Lung (tissue), 12 donors: ENCODE results near the gene QRICH2. TPM values are rescaled to one million over a fixed set of nuclear protein-coding genes. Genes with fewer than 3 reads are reported as not detected.

ENCODE experiments used
- ATAC-seq: fragments of 200-7000 bp; cut with Tn5 transposase; one replicate; pipeline ENCODE4 v1.9.1; 2020; ENCODE audit warnings: moderate number of reproducible peaks; ENCODE audit not compliant: insufficient read depth, low FRiP score
- DNase-seq, 3 donors: peaks; one replicate each; pipeline ENCODE4 v3.0.0-alpha.2; 2013 to 2017
- H3K27ac ChIP-seq, 2 donors: one replicate each; pipeline ENCODE4 v1.5.1; 2013; ENCODE audit warnings: mild to moderate bottlenecking in 2 of 2, moderate library complexity in 2 of 2, control low read depth in 1 of 2, inconsistent platforms in 1 of 2, low read depth in 1 of 2, low read length in 1 of 2
- H3K27me3 ChIP-seq, 3 donors: one replicate each; pipeline ENCODE4 v1.5.1; 2013; ENCODE audit warnings: low read length in 2 of 3; ENCODE audit not compliant: control insufficient read depth in 3 of 3, insufficient read depth in 3 of 3
- H3K36me3 ChIP-seq, 4 donors: one replicate each; pipeline ENCODE4 v1.5.1; 2013; ENCODE audit warnings: low read length in 4 of 4, mild to moderate bottlenecking in 1 of 4, moderate library complexity in 1 of 4; ENCODE audit not compliant: control insufficient read depth in 4 of 4, insufficient read depth in 4 of 4
- H3K4me1 ChIP-seq, 5 donors: one replicate each; pipeline ENCODE4 v1.5.1; 2013; ENCODE audit warnings: low read length in 5 of 5, mild to moderate bottlenecking in 2 of 5, moderate library complexity in 1 of 5; ENCODE audit not compliant: control insufficient read depth in 5 of 5, insufficient read depth in 5 of 5
- H3K4me3 ChIP-seq: one replicate; pipeline ENCODE4 v1.5.1; 2013; ENCODE audit warnings: mild to moderate bottlenecking, control low read depth, moderate library complexity
- H3K9ac ChIP-seq, 2 donors: one replicate each; pipeline ENCODE4 v1.5.1; 2013; ENCODE audit warnings: low read length in 2 of 2, control low read depth in 1 of 2; ENCODE audit not compliant: insufficient read depth in 1 of 2
- H3K9me3 ChIP-seq, 4 donors: one replicate each; pipeline ENCODE4 v1.5.1; 2013; ENCODE audit warnings: low read length in 3 of 4, mild to moderate bottlenecking in 1 of 4, moderate library complexity in 1 of 4; ENCODE audit not compliant: control insufficient read depth in 4 of 4, insufficient read depth in 3 of 4
- WGBS, 2 donors: extraction: QIAGEN DNeasy Blood & Tissue Kit; methylation state at CpG; one replicate each; pipeline ENCODE4 v1.1.7; 2013; 5-methylcytosine and 5-hydroxymethylcytosine counted together
- polyA plus RNA-seq, 2 donors: library from polyadenylated mRNA; stranded (reverse); fragments of 200-250 nt; gene quantifications; one replicate each; pipeline ENCODE4 v1.2.1, GENCODE V29; 2013
- total RNA-seq, 2 donors: library from RNA; depleted of rRNA in 1 of 2; stranded (reverse); fragments of >200 nt in 1 of 2; gene quantifications; one replicate each; pipeline ENCODE4 v1.2.1, GENCODE V29; 2014 to 2021
- TF ChIP-seq, protein P1 (sequence below): IDR thresholded peaks from 2 replicates; pipeline ENCODE4 v1.5.1; 2012; ENCODE audit warnings: mild to moderate bottlenecking; ENCODE audit errors: control extremely low read depth, extremely low read depth
- donor health status: control.
- donor health status: control.
- donor health status: Bipolar disorder and iron deficiency.
- donor health status: healthy.
- donor health status: DM: yes; HTN: yes; CAD: no.

The QRICH2 gene
- total and polyA plus RNA-seq, 4 donors: 2.3 to 4.7 (median 2.7) TPM

DNA sequence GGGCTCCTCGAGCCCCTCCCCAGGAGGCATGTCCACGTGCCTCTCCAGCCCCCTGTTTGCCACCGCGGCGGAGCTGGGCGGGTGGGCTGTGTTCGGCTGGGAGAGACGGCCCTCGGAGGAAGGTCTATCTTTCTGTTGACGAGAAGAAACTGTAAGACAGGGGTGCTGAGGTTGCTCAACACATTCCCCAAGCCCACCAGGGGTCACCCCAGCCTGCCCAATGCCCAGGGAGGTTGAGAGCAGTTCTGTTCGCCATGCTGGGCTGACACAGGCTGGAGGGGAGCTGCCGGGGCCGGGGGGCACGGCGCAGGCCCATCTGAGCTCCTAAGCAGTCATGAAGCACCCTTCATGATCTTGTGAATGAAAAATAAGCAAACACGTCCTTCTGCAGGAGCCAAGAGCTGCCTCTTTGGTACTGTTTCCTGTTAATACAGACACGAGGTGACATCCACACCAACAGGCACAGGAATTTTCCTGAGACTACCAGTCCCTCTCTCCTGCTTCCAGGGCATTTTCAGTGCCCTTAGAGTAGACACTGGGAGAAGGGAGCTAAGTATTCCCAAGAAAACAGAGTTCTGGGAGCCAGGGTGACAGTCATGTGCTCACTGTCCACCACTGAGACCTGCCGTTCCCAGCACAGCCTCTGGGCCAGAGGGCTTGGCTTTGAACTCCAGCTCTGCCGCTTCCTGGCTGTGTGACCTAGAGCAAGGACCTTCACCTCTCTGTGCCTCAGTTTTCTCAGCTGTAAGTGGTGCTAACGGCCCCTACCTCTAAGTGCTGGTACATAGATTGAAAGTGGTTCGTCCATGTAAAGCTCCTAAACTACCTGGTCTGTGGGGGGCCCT lies 33.7 kb downstream of the QRICH2 start:
- Histone ChIP-seq H3K4me3 (no peak overlapping the region), H3K27me3 (no peaks in the 10 kb centered on the region), H3K27ac (peak overlapping the region in 1 of 2 donors; percentile 63), H3K9me3 (no peaks in the 10 kb centered on the region), H3K36me3 (peaks cover 0 to 10% (median 5%) of the 10 kb centered on the region in 4 donors), H3K4me1 (peaks cover 0 to 41% (median 19%) of the 10 kb centered on the region in 5 donors), H3K9ac (no peak overlapping the region)
- TF ChIP-seq, protein P1, sequence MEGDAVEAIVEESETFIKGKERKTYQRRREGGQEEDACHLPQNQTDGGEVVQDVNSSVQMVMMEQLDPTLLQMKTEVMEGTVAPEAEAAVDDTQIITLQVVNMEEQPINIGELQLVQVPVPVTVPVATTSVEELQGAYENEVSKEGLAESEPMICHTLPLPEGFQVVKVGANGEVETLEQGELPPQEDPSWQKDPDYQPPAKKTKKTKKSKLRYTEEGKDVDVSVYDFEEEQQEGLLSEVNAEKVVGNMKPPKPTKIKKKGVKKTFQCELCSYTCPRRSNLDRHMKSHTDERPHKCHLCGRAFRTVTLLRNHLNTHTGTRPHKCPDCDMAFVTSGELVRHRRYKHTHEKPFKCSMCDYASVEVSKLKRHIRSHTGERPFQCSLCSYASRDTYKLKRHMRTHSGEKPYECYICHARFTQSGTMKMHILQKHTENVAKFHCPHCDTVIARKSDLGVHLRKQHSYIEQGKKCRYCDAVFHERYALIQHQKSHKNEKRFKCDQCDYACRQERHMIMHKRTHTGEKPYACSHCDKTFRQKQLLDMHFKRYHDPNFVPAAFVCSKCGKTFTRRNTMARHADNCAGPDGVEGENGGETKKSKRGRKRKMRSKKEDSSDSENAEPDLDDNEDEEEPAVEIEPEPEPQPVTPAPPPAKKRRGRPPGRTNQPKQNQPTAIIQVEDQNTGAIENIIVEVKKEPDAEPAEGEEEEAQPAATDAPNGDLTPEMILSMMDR: no peak
- ATAC-seq (no peak), DNase-seq (peak in 1 of 3 donors; percentile 29)
- WGBS, 2 donors: 45 to 65% methylated on average over 21 of the region's 21 CpGs

DNA sequence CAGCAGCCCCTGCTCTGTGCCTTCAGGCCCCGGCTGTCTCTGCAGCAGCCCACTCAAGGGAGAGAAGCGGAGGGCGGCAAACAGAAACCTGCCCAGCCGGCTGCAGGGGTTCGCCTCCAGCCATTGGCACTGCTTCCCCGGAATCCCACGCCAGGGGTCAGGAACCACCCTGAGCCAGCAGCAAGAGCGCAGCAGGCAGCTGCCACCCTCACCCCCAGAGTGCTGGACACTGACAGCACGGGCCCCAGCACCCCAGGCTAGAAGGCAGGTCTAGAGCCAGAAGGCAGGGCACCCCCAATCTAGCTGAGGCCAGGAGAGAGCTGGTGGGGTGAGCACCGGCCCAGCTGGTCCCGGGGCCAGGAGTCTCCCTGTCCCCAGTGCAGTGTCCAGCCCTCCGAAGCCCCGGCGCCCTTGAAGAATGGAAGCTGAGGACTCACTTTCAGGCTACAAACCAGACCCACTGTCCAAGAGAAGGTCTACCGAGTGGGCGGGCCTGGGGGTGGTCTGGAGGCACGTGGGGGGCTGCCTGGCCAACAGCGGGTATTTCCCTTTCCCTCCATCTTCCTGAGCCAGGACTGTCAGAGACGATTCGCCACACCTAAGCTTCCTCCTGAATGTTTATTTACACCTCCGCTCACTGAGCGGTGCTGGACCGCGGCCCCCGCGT lies 34.5 kb downstream of the QRICH2 start:
- Histone ChIP-seq H3K4me3 (no peak overlapping the region), H3K4me1 (peaks cover 0 to 44% (median 19%) of the 10 kb centered on the region in 5 donors), H3K36me3 (peaks cover 0 to 12% (median 5%) of the 10 kb centered on the region in 4 donors), H3K27ac (peak overlapping the region in 1 of 2 donors; percentile 63), H3K9me3 (no peaks in the 10 kb centered on the region), H3K27me3 (no peaks in the 10 kb centered on the region), H3K9ac (no peak overlapping the region)
- WGBS, 2 donors: 64 to 77% methylated on average over 26 of the region's 26 CpGs
- DNase-seq: peak in 2 of 3 donors; percentile 23 to 29
- no peak for ATAC-seq
- TF ChIP-seq, protein P1: no peak

DNA sequence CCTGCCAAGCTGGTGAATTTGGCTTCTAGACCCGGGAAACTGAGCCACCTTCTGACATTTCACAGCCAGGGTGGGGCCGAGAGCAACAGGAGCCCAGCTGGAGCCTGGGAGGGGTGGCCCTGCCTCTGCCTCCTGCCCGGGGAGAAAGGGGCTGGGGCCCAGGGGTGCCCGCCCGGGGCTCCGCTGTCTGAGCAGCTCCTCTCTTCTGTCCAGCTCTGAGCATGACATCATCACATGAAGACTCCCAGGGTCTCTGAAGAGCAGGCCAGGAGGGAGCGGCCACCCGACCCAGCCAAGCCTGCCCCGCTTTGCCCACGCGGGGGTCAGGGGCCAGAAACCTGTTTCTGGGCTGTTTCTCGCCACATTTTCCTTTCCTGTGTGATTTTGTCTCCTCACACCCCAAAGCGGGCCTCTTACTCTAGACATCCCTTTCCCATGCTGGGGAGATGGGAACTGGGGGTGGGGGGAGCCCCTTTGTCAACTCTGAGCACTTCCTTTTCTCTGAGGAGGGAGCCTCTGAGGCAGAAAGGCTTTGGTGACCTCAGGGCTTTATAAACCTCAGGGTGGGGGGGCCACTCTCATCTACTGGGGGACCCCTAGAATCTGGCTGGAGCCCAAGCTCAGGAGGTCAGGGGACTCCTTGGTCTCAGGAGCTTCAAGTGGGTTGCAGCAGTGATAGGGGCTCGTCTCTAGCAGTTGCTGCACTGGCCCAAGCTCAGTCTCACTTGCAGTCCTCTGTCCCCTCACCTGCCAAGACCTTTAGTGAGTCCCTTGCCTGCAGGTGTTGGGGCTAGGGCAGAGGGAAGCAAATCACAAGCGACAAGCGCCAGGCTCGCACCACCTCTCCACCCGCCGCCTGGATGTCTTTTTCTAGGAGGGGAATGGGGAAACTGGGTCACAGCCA lies 35.3 kb downstream of the QRICH2 start:
- peaks cover 0 to 12% (median 9%) of the 10 kb centered on the region in 4 donors for H3K36me3 ChIP-seq
- no peak for ATAC-seq

More for the DNA sequence above, 35.3 kb downstream of the QRICH2 start:
- WGBS, 2 donors: 45 to 58% methylated on average over 19 of the region's 19 CpGs
- peak in 2 of 3 donors; percentile 29 to 31 for DNase-seq
- H3K27me3 ChIP-seq: no peaks in the 10 kb centered on the region
- no peaks in the 10 kb centered on the region for H3K9me3 ChIP-seq
- no peak overlapping the region for H3K4me3 ChIP-seq
- H3K27ac ChIP-seq: peak overlapping the region in 1 of 2 donors; percentile 80
- TF ChIP-seq, protein P1: no peak
- H3K4me1 ChIP-seq: peaks cover 0 to 48% (median 23%) of the 10 kb centered on the region in 5 donors
- H3K9ac ChIP-seq: no peak overlapping the region
